ENCODE measurements around the gene UBR2.

GRCh38 chr6:42619963-42620362 is 56.1 kb downstream of the UBR2 start:
- no peak for TF ChIP-seq CTCF (IDR thresholded peaks at IDR 0.05)
- TF ChIP-seq POLR2A (IDR thresholded peaks at IDR 0.05) = no peak
- TF ChIP-seq EP300 (IDR thresholded peaks at IDR 0.05) = no peak

Measured in ovary (tissue), 3 donors.